HepG2 (cell line): ENCODE results near the gene TMEM11.

ENCODE experiments used
- ASH2L ChIP-seq: fragments of 300-600, 200-600 bp; sonication (generic); IDR thresholded peaks from 2 replicates; pipeline ENCODE4 v1.7.0; 2017; ENCODE audit warnings: low read depth, mild to moderate bottlenecking, moderate library complexity, mixed read lengths, low read length; ENCODE audit not compliant: insufficient read length
- ATF2 ChIP-seq: sonication (generic); formaldehyde crosslinking; IDR thresholded peaks from 2 replicates; pipeline ENCODE4 v1.4.0; 2020; ENCODE audit warnings: missing genetic modification reagents
- CTCF ChIP-seq: sonication (generic); formaldehyde crosslinking; IDR thresholded peaks from 2 replicates; pipeline ENCODE4 v1.5.0; 2020; ENCODE audit warnings: mild to moderate bottlenecking, missing genetic modification reagents, moderate library complexity
- HNF4G ChIP-seq, 2 experiments: sonication (generic) in 1 of 2; formaldehyde crosslinking in 1 of 2; IDR thresholded peaks; 2 replicates each; pipeline versions ENCODE4 v1.4.0 to v1.6.1; 2011 to 2020; ENCODE audit warnings: borderline replicate concordance in 2 of 2, low read depth in 2 of 2, mild to moderate bottlenecking in 2 of 2, low read length in 1 of 2, missing genetic modification reagents in 1 of 2, moderate library complexity in 1 of 2
- MAFK ChIP-seq, 2 experiments: IDR thresholded peaks in 1 of 2; conservative IDR thresholded peaks in 1 of 2; 2 replicates each; pipeline ENCODE4 v1.6.1; 2011; ENCODE audit warnings: improper control_type of control experiment in 2 of 2, low read length in 2 of 2
- REST ChIP-seq, 2 experiments: IDR thresholded peaks; 2 replicates each; pipeline ENCODE4 v1.6.1; 2011 to 2012; ENCODE audit warnings: low read length in 2 of 2, borderline replicate concordance in 1 of 2, low read depth in 1 of 2, mild to moderate bottlenecking in 1 of 2, moderate library complexity in 1 of 2
- ZBTB33 ChIP-seq: sonication (generic); formaldehyde crosslinking; IDR thresholded peaks from 2 replicates; pipeline ENCODE4 v1.4.0; 2020; ENCODE audit warnings: missing genetic modification reagents
- ZHX2 ChIP-seq, 2 experiments: sonication (generic) in 1 of 2; formaldehyde crosslinking in 1 of 2; IDR thresholded peaks; 2 replicates each; pipeline versions ENCODE4 v1.6.1 to v1.9.0; 2014 to 2022; ENCODE audit warnings: antibody characterized with exemption in 1 of 2, borderline replicate concordance in 1 of 2, inconsistent platforms in 1 of 2, low read depth in 1 of 2, missing genetic modification reagents in 1 of 2
- ZNF274 ChIP-seq: sonication (generic); formaldehyde crosslinking; IDR thresholded peaks from 2 replicates; pipeline ENCODE4 v1.5.1; 2020; ENCODE audit warnings: mild to moderate bottlenecking, missing genetic modification reagents

GRCh38 chr17:21168555-21168865 lies 45.5 kb downstream of the TMEM11 start:
- no peak for TF ChIP-seq HNF4G (IDR thresholded peaks at IDR 0.05; ENCODE audit: borderline replicate concordance, low read depth, low read length)
- TF ChIP-seq HNF4G (CRISPR knock-in tag; IDR thresholded peaks at IDR 0.05; ENCODE audit: borderline replicate concordance, low read depth), result no peak
- no peak for TF ChIP-seq CTCF (CRISPR knock-in tag)
- no peak for TF ChIP-seq MAFK (conservative IDR thresholded peaks at IDR 0.05 in 1 of 2, IDR thresholded peaks at IDR 0.05 in 1 of 2; ENCODE audit: low read length in 2 of 2)
- TF ChIP-seq ASH2L, result no peak
- no peak for TF ChIP-seq ZNF274 (CRISPR knock-in tag)
- no peak for TF ChIP-seq REST (IDR thresholded peaks at IDR 0.05; ENCODE audit: borderline replicate concordance in 1 of 2, low read depth in 1 of 2, low read length in 2 of 2)
- TF ChIP-seq ATF2 (CRISPR knock-in tag), result no peak
- no peak for TF ChIP-seq ZHX2 (IDR thresholded peaks at IDR 0.05; ENCODE audit: low read depth)
- no peak for TF ChIP-seq ZHX2 (CRISPR knock-in tag; IDR thresholded peaks at IDR 0.05; ENCODE audit: borderline replicate concordance)
- TF ChIP-seq ZBTB33 (CRISPR knock-in tag), result no peak
